ENCODE results near the gene GOLGA6L2.
"Not testable (repeated sequence)": the region's sequence is repeated elsewhere in the genome, so short reads cannot be mapped to it uniquely, and the experiment has no call there.

GOLGA6L2 gene

DNA sequence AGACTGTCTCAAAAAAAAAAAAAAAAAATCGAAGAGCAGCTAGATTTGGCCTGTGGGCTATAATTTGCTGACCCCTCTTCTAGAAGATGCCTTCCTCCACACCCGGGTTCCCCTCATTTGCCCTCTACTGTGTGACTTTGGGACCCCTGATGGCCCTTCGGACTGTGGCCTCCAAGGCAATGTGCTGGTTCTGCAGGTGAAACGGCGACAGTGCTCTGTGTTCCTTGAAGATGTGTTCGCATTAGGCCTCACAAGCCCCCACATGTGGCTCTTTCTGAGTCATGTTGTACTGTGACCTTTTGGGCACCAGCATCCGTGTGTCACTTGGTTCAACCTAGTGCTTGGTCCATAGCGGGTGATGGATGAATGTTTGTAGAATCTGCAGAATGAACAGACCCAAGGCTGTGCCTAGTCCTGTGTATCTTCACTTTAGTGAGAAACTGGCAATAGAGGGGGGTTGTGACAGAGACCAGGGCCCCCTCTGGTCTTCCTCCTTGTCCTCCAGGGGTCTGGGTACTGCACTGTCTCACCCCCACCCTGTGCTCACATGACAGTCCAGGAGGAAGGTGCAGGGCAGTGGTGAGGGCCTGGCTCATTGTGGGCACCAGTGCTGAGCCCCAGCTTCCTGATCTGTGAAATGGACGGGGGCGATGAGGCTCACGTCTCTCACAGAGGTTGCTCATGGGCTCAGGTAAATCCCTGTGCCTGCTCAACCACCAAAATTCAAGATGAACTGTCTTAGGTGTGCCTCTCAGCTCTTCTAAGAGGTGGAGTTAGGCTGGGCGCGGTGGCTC is 22.7 kb downstream of the GOLGA6L2 start:
- no peak for ATAC-seq

DNA sequence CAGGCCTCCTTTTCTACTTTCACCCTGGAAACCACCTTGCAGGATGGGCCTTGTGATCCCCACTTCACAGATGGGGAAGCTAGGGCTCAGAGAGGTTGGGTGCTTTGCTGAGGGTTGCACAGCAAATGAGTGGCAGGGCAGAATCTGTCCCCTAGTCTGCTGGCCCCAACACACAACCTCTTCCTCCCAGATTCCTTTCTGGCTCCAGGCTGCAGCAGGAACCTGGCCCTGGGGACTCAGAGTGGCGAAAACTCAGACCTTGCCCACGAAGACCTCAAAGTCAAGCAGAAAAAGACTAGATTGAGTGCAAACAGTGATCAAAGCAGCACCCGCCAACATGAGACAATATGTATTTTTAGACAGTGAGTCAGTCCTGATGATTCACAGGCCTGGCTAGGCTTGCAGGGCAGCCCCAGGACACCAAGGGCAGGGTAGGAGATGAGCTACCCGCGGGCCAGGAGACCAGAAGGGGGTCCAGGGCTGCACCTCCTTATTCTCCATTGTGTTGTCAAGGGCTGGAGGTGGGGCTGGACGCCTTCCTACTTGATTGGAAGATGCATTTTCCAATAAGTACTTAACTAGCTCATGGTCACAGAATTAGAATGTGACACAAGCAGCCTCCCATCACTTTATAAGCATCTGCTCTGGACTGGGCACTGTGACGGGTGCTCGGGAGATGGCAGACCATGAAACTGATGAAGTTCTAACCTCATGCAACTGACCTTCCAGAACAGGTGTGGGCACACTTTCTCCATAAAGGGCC is 23.9 kb downstream of the GOLGA6L2 start:
- ATAC-seq: peak in 1 of 2 donors; percentile 20

DNA sequence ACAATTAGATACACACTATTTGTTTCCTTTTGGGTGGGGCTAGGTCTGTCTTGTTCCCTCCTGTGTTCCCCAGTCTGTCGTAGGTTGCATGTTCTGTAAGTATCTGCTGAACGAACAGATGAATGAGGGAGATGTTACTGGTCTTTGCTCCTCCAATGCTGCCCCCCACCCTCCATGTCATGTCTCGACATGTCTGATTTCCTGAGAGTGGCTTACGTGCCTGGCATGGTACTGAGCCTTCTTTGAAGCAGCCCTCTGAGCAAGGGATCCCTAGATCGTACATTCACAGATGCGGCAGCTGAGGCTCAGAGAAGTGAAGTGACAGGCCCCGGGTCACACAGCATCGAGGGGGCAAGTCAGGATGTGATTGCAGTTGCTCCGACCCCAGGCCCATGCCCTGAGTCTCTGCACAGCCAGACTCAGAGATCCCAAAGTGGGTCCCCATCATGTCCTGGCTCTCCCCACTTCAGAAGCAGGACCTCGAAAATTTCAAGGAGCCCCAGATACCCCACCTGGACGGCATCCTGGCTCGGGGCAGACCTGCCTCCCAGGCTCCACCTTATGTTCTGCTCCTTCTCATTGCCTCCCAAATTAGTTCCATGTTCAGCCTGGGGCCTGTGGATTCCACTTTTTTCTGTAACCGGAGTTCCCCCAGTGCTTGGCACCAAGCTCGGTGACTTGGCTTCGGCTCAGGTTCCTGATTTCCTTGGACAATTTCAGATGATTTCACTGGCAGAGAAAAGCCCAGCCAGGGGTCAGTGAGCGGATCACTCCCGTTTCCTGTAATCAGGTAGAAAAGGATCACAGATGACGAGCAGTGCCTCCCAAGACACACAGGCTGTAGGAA is 24.7 kb downstream of the GOLGA6L2 start:
- no peak for ATAC-seq

DNA sequence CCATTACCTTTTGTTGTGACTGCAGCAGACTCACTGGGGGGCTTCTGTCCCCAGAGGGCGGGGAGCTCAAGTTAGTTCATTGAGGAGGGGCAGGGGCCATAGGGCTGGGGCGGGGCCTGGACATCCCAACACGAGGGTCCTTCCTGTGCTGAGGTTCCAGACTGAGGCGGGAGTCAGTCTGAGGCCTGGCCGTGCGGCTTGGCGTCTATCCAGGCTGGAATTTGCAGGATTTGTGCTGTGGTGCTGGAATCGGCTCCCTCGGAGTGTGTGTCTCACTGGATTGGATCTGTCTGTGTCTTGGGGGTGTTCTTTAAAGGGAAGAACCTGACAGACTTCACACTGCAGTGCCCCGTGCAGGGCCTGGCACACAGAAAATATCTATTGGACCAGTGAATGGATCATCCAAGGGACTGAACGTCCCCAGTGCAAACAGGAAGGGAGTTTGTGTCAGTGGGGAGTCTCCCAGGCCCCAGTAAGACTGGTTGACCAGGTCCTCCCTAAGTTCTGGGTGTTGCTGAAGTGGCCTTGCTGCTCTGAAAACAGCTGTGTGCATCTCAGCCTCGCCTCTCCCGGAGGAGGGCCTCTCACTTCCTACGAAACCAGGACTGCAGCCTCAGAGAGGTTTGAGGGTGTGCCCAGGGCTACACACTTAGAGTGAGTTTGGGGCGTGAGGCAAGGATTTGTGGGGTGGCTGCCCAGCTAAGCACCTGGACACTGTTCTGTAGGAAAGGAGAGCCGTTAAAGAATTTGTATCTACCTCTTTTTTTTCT is 26.1 kb downstream of the GOLGA6L2 start:
- no peak for ATAC-seq

DNA sequence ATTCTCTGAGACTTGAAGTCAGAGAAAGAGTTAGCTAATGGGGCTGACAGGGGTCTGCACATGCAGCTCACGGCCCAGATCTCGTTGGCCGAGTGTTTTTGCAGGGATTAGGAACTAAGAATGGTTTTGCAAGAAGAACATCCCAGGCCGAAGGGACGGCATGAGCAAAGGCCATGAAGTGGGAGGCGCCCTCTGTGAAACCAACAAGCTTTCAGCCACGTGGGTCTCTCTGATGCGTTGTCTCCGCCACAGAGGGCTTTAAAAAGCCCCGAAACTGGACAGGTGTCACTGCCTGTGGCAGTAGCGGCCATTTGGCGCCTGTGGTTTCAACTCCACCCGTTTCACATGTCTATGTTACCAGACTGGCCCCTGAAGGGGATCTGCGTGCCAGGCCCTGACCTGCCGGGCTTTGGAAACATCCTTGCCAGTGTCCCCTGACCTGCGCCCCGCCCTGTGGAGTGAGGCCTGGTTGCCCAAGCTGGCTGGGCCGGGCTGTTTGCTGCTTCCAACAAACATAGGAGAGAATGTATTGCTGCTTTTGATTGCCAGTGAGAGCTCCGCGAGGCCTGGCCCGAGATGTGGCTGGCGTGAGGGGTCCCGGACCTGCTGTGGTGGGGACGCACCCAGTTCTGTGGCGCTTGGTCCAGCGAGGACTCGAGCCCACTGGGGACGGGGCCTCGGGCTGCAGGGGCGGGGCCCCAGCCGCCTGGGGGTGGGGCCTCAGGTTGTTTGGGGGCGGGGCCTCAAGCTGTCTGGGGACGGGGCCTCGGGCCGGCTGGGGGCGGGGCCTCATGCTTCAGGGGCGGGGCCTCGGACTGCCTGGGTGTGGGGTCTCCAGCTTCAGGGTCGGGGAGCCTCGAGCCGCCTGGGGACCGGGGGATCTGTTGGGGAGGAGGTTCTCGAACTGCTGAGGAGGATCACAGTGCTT is 30.4 kb downstream of the GOLGA6L2 start:
- no peak for ATAC-seq

DNA sequence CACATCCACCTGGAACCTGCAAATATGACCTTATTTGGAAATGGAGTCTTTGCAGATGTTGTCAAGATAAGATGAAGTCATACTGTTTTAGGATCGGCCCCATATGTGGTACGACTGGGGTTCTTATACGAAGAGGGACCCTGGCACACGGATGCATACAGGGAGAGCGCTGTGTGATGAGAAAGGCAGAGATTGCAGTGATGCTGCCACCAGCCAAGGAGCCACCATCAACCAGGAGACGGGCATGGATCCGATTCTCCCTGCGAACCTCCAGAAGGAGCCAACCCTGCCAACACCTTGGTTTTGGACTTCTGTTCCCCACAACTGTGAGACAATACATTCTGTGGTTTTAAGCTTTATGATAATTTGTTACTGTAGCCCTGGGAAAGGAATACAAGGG is 31.2 kb downstream of the GOLGA6L2 start:
- ATAC-seq: not testable (repeated sequence)

DNA sequence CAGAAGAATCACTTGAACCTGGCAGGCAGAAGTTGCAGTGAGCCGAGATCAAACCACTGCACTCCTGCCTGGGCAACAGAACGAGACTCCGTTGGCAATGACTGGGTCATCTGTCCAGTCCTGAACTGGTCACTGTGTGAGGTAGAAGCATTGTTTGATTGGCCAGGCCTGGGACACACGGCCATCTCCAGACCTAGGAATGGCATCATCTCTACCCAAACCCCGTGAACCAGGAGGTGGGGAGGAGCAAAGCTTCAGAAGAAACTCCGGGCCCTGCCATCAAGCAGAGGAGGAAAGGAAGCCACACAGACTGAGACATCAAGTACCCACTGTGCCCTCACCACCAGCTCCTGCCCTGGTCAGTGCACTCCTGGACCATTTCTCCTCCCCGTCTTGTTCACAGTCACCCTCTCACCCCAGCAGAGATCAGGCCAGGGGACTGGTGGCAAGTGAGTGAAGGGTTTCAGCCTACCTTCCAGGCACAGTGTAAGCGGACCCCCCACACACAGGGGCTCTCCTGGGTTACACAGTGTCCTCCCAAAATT is 31.6 kb downstream of the GOLGA6L2 start:
- ATAC-seq: no peak

DNA sequence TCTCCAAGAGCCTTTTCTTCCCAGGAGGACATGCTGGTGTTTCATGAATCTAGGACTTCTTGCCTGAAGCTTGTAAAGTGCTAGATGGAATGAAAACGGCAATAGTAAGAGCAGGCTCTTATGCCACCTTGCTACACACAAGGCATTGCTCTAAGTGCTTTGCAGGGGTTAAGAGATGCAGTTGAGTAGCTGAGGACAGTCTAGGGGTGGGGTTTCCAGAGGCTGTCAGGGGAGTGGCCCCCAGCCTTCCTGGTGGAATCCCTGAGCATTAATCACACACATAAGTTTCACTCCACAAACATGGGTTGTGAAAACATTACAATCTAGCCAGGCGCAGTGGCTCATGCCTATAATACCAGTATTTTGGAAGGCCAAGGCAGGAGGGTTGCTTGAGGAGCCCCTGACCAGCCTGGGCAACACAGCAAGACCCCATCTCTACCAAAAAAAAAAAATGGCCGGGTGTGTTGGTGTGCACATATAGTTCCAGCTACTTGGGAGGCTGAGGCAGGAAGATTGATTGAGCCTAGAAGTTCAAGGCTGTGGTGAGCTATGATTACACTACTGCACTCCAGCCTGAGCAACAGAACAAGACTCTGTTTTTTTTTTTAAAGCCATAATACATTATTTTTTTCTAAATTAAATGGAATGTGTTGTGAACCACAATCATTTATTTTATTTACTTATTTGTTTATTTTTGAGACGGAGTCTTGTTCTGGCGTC is 34.0 kb downstream of the GOLGA6L2 start:
- ATAC-seq: not testable (repeated sequence)

DNA sequence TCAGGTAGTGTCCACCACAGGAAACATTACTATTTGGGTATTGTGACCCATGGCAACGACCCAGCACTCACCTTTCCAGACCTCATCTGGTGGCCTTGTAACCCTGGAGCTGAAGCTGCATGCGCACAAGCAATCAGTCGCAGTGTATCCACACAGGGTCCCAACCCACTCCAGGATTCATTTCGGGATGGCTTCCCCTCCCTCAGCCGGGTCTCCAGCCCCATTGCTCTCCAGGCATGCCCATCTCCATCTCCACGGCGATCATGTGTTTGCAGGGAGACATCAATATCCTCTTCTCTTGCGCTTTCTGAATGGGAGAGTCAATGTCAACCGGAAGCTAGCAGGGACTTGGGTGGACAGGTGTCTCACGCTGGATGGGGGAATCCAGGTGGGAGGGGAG is 35.2 kb downstream of the GOLGA6L2 start:
- ATAC-seq: no peak

DNA sequence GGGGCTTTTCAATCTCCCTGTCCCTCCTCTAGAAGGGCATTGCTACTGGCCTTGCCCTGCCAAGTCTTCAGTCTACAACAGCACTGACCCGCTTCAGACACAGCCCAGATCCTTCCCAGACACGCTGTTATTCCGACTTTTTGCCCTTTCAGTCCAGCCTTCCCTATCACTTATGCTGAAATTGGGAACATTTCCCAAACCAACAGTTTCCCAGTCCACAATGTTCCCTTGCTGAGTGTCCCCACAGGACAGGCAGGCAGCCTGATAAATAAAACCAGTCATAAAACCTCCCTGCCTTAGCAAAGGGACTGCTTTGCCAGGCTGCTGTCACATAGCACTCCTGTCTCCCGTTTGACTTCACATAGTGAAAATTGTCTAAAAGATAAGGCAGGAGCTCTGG is 43.5 kb downstream of the GOLGA6L2 start:
- ATAC-seq: no peak

DNA sequence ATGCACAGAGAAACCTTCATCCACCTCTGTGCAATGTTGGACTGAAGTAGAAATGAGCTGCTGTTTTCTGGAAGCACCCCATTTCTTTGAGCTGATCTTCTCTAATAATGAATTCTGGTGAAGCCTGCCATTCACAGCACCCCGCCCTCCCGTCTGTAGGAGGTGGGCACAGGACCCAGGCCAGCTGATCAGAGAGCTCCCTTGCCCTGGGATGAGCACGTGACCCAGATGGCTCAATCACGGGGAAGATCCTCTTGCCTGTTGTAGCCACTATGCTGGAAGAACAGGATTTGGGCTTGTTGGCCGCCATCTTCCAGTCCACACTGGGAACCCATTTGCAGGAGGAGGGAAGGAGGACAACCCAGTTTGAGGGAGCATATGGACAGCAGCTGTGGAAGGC is 44.5 kb downstream of the GOLGA6L2 start:
- ATAC-seq: no peak

DNA sequence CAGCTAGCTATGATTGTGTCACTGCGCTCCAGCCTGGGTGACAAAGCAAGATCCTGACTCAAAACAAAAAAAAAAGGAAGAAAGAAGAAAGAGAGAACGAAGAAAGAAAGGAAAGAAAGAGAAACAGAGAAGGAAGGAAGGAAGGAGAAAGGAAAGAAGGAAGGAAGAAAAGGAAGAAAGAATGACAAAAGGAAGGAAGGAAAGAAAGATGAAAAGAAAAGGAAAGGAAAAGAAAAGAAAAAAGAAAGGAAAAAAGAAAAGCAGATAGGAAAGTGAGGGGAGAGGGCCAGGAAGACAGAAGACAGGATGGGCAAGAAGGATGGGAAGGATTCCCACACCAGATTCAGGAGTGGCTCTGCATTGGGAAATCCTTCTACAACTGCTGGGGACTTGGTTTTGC is 44.9 kb downstream of the GOLGA6L2 start:
- no peak for ATAC-seq

DNA sequence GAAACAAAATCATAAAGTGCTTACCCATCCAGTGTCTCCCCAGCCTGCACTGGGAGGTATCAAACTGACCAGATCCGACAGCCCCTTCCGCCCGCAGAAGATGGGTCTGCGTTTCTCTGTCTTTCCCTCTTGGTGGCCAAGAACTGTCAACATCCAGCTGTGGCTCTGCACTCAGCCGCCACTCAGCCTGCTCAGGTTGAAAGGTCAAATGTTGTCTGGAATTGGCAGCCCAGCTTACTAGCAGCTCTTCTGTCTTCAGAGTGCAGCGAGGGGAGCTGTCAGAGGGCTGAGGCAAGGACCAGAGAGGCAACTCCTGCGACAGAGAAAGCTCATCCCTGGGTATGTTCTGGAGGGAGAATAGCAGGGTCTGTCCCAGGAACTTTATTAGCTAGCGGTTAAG is 45.4 kb downstream of the GOLGA6L2 start:
- ATAC-seq: no peak

DNA sequence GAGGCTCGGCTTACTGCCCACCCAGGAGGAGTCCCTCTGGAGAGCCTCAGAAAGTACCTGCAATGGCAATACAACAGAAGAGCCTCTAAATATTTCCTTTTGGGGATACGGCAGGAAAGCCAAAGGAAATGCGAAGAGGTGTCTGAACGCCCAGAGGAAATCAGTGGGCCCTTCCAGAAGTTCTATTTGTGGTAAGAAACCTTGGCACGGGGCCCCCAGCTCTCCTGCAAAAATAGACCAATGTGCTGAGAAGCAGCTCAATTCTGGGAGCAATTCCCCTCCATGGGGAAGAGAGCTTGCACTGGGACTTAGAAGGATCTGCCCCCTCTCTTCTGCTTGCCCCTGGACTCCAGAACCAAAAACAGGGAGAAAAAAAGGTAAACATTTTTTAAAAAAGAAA is 47.8 kb downstream of the GOLGA6L2 start:
- not testable (repeated sequence) for ATAC-seq

DNA sequence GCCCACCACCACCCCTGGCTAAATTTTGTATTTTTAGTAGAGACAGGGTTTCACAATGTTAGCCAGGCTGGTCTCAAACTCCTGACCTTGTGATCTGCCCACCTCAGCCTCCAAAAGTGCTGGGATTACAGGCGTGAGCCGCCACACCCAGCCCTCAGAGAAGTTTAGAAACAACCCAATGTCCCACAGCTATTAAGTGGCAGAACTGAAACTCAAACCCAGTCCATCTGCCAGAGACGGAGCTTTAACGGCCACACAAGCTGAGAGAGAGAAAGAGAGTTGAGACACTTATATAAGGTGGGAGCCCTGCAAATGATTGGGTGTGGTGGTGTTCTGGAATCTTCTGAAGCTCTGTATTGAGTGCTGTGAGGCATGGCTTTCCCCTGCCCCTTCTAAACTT is 48.7 kb downstream of the GOLGA6L2 start:
- not testable (repeated sequence) for ATAC-seq

DNA sequence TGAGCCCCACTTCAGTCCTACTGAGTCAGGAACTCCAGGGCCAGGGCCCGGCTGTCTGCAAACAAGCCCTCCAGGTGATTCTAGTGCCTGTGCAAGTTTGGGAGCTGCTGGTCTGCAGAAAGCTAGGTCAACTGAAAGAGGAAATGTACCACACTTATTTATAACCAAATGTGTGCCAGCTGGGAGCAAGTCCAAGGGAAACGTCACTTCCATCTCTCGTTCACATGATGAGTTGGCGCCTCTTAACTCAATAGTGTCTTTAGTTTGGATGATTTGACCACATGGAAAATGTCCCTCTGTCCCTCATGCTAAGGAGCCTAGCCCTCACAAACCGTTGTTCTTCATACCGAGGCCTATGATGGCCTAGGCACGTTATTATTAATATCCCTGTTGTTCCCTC is 49.3 kb downstream of the GOLGA6L2 start:
- ATAC-seq: no peak

DNA sequence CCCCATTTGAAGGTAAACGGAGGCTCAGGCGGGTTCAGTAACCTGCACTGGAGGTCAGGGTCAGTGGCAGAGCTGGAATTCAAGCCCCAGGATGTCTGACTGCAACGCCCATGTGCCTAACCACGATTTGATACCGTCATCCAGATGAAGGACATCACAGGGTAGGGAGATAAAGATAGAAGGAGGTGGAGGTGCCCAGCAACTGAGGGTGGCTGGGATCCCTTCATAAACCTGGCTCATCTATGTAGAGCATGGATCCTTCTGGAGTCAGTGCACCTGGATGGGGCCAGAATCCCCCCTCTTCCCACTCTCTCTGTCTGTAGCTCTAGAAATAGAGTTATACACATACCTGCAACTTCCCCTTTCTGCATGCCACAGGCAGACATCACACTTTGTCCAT is 51.2 kb downstream of the GOLGA6L2 start:
- no peak for ATAC-seq

DNA sequence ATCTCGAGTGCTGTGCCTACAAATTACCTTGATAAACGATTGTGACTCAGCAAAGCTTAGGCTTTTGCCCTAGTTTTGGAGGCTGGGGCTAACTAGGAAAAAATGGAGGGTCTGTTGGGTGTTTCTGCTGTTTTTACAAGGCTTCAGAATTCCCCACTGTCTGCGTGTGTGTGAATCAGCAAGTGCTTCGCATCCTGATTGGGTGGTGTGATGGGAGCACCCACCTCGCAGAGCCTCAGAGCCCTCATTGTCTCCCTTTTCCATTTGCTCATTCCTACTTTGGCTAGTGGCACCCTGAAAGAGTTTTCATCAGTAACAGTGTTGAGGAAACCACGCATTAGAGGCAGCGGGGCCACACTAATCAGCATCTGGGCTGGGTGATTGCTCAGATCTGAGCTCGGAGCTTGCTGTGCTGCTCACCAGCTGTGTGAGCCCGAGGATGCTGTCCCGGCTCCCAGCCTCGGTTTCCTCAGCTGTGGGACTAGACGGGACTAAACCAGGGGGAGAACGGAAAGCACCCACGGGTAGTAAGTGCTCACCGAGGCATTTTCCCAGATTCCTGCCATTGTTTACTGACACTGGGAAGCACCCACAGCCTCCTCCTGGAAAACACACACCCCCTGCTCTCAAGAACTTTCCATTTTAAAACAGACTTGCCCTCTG is 51.9 kb downstream of the GOLGA6L2 start:
- ATAC-seq: no peak

Data from activated CD4-positive, CD25-positive, alpha-beta regulatory T cell treated with anti-CD3 and anti-CD28 coated beads, Interleukin-2, amount 50 U/mL, for 24 hours (primary cell).